EL (cell line): ENCODE results near the gene PNPLA3.

ENCODE experiments used
- DNase-seq: peaks from one replicate; pipeline ENCODE4 v3.0.0-alpha.2; 2016

The PNPLA3 gene

GRCh38 chr22:43925433-43926348 lies 2.1 kb downstream of the PNPLA3 start:
- DNase-seq: no peak

GRCh38 chr22:43926349-43926710 lies 2.7 kb downstream of the PNPLA3 start:
- DNase-seq: no peak

- DNase-seq: no peak
Measured at GRCh38 chr22:43928468-43928867, 4.9 kb downstream of the PNPLA3 start.

- DNase-seq: no peak
Measured at GRCh38 chr22:43928908-43929307, 5.3 kb downstream of the PNPLA3 start.

GRCh38 chr22:43931771-43932170 lies 8.2 kb downstream of the PNPLA3 start:
- no peak for DNase-seq

- no peak for DNase-seq
Measured at GRCh38 chr22:43941449-43941848, 17.8 kb downstream of the PNPLA3 start.

- DNase-seq: no peak
Measured at GRCh38 chr22:43944670-43945430, 21.2 kb downstream of the PNPLA3 start.

GRCh38 chr22:43945632-43946383 lies 22.2 kb downstream of the PNPLA3 start:
- DNase-seq: peak; percentile 69

- DNase-seq: no peak
Measured at GRCh38 chr22:43946384-43946667, 22.7 kb downstream of the PNPLA3 start.

- no peak for DNase-seq
Measured at GRCh38 chr22:43948836-43949406, 25.3 kb downstream of the PNPLA3 start.

- DNase-seq: no peak
Measured at GRCh38 chr22:43951391-43951790, 27.8 kb downstream of the PNPLA3 start.

GRCh38 chr22:43951966-43952365 lies 28.4 kb downstream of the PNPLA3 start:
- no peak for DNase-seq

GRCh38 chr22:43953988-43954785 lies 30.6 kb downstream of the PNPLA3 start:
- no peak for DNase-seq

- peak; percentile 91 for DNase-seq
Measured at GRCh38 chr22:43955040-43955882, 31.7 kb downstream of the PNPLA3 start, which contains the start of gene SAMM50. Gene SAMM50 (plus strand): TSS chr22:43955442. CDS start chr22:43955578, 136 bp downstream.

GRCh38 chr22:43955883-43956782 lies 32.5 kb downstream of the PNPLA3 start:
- DNase-seq: no peak

- DNase-seq: no peak
Measured at GRCh38 chr22:43956805-43957463, 33.3 kb downstream of the PNPLA3 start.

GRCh38 chr22:43957871-43958270 lies 34.3 kb downstream of the PNPLA3 start:
- DNase-seq: no peak

- no peak for DNase-seq
Measured at GRCh38 chr22:43964314-43964857, 40.8 kb downstream of the PNPLA3 start.

GRCh38 chr22:43967069-43967468 lies 43.5 kb downstream of the PNPLA3 start:
- DNase-seq: no peak
